Activated CD8-positive, alpha-beta T cell treated with anti-CD3 and anti-CD28 coated beads for 36 hours (primary cell): ENCODE results near the gene SPOP. TPM values are rescaled to one million over a fixed set of nuclear protein-coding genes. Genes with fewer than 3 reads are reported as not detected.
"Not testable (repeated sequence)": the region's sequence is repeated elsewhere in the genome, so short reads cannot be mapped to it uniquely, and the experiment has no call there.

Experiments used
- ATAC-seq: fragments of 200-7000 bp; cut with Tn5 transposase; one replicate; pipeline ENCODE4 v1.10.0; 2021; ENCODE audit warnings: mild to moderate bottlenecking, moderate library complexity
- CTCF ChIA-PET: fragments of 350-600 bp; sonication (Branson Sonifier 250); formaldehyde crosslinking; loops from one replicate; lab custom pipeline; 2021; ENCODE audit warnings: antibody characterized with exemption; lab: Charles Lee
- POLR2A ChIA-PET: fragments of 350-600 bp; sonication (Branson Sonifier 250); formaldehyde crosslinking; loops from one replicate; lab custom pipeline; 2021; ENCODE audit warnings: antibody characterized with exemption; lab: Charles Lee
- DNase-seq: peaks from one replicate; pipeline ENCODE4 v3.0.0-alpha.2; 2020
- H3K27ac Mint-ChIP-seq: one replicate; pipeline ENCODE4 v1.8.0; 2021; ENCODE audit warnings: mild to moderate bottlenecking, mixed read lengths
- H3K27me3 Mint-ChIP-seq: one replicate; pipeline ENCODE4 v1.8.0; 2021; ENCODE audit warnings: mixed read lengths
- H3K36me3 Mint-ChIP-seq: one replicate; pipeline ENCODE4 v1.8.0; 2021; ENCODE audit warnings: low read depth, mixed read lengths
- H3K4me1 Mint-ChIP-seq: one replicate; pipeline ENCODE4 v1.8.0; 2021; ENCODE audit warnings: low read depth, mixed read lengths
- H3K4me3 Mint-ChIP-seq: one replicate; pipeline ENCODE4 v1.8.0; 2021; ENCODE audit warnings: mild to moderate bottlenecking, moderate library complexity, mixed read lengths
- H3K9me3 Mint-ChIP-seq: one replicate; pipeline ENCODE4 v1.8.0; 2021; ENCODE audit warnings: mixed read lengths
- intact Hi-C: fragments of 100-400 bp; cut with micrococcal nuclease; formaldehyde crosslinking; loops from one replicate; pipeline ENCODE4 v1.10.0; 2022
- total RNA-seq, 2 experiments: library from RNA; stranded (reverse); gene quantifications; one replicate each; pipeline ENCODE4 v1.2.3, GENCODE V29; 2021
- TF ChIP-seq, protein P1 (sequence below): fragments of 200-600 bp; IDR thresholded peaks from one replicate; pipeline ENCODE4 v1.8.0; 2022; ENCODE audit warnings: antibody characterized with exemption, mild to moderate bottlenecking

The SPOP gene
- total RNA-seq, 2 experiments from 2014 or later: 61.6 to 63.5 TPM

DNA sequence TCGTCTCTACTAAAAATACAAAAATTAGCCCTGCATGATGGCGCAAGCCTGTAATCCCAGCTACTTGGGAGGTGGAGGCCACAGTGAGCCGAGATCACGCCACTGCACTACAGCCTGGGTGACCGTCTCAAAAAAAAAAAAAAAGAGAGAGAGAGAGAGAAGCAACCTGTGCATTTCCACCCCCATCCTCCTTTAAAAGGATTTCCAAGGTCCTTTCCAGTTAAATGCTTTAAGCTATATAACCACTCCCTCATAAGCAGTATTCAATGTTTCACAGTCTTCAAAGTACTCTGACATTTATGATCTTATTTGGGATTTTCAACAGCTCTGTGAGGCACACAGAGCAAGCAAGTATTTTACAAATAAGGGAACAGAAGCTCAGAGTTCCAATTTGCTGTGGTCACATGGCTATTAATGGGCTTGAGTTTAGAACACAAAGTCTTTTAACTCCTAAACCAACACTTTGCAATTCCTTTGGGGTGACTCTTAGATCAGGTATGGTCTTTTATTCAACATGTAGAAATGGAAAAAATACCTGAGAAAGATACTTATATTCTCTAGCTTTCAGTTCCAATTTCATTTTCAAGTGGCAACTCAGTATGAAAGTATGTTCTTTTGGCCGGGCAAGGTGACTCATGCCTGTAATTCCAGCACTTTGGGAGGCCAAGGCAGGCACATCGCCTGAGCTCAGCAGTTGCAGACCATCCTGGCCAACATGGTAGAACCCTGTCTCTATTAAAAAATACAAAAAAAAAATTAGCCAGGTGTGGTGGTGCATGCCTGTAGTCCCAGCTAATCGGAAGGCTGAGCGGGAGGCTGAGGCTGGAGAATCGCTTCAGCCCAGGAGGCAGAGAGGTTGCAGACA is 31.3 kb downstream of the SPOP start:
- POLR2A ChIA-PET: interaction anchor here (0.6 to 1.2 kb wide), 9 partner anchors 22 to 105 kb away, joined by 3 to 5 read pairs (median 3); partner anchors contain the start of gene SPOP
- ATAC-seq (peak; percentile 86), DNase-seq (peak; percentile 75)
- CTCF ChIA-PET: interaction anchor here (0.9 to 2.4 kb wide), 8 partner anchors 12 to 101 kb away, joined by 3 to 12 read pairs (median 4); no protein-coding TSS in a partner anchor
- intact Hi-C loops: no loop called here
- H3K36me3 Mint-ChIP-seq: peaks cover 7% of the 10 kb centered on the region
- peak overlapping the region; percentile 89 for H3K27ac Mint-ChIP-seq
- peak overlapping the region; percentile 53 for H3K4me3 Mint-ChIP-seq
- H3K27me3 Mint-ChIP-seq: no peaks in the 10 kb centered on the region
- TF ChIP-seq, protein P1, sequence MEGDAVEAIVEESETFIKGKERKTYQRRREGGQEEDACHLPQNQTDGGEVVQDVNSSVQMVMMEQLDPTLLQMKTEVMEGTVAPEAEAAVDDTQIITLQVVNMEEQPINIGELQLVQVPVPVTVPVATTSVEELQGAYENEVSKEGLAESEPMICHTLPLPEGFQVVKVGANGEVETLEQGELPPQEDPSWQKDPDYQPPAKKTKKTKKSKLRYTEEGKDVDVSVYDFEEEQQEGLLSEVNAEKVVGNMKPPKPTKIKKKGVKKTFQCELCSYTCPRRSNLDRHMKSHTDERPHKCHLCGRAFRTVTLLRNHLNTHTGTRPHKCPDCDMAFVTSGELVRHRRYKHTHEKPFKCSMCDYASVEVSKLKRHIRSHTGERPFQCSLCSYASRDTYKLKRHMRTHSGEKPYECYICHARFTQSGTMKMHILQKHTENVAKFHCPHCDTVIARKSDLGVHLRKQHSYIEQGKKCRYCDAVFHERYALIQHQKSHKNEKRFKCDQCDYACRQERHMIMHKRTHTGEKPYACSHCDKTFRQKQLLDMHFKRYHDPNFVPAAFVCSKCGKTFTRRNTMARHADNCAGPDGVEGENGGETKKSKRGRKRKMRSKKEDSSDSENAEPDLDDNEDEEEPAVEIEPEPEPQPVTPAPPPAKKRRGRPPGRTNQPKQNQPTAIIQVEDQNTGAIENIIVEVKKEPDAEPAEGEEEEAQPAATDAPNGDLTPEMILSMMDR: no peak
- H3K4me1 Mint-ChIP-seq: peaks cover 55% of the 10 kb centered on the region
- no peaks in the 10 kb centered on the region for H3K9me3 Mint-ChIP-seq

DNA sequence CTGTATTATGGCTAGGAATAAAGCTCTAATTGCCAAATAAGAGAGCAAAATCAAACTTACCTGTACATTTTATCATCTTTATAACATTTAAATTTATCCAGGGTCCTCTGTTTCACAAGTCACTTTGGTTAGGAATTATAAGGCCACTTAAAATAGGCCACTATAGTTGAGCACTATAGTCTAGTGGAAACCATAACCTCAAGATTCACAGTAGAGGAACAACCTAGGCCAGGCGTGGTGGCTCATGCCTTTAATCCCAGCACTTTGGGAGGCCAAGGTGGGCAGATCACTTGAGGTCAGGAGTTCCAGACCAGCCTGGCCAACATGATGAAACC is 31.9 kb downstream of the SPOP start:
- POLR2A ChIA-PET: interaction anchor here (0.6 to 1.2 kb wide), 4 partner anchors 28 to 104 kb away, joined by 3 to 5 read pairs (median 4); partner anchors contain the start of gene SPOP
- CTCF ChIA-PET: interaction anchor here (0.8 to 2.7 kb wide), 9 partner anchors 12 to 101 kb away, joined by 3 to 12 read pairs (median 4); no protein-coding TSS in a partner anchor
- intact Hi-C loops, DNase-seq, ATAC-seq, H3K9me3 Mint-ChIP-seq, H3K27me3 Mint-ChIP-seq, H3K4me3 Mint-ChIP-seq, H3K36me3 Mint-ChIP-seq: not testable (repeated sequence)
- H3K4me1 Mint-ChIP-seq: peaks cover 53% of the 10 kb centered on the region
- peak overlapping the region; percentile 89 for H3K27ac Mint-ChIP-seq

DNA sequence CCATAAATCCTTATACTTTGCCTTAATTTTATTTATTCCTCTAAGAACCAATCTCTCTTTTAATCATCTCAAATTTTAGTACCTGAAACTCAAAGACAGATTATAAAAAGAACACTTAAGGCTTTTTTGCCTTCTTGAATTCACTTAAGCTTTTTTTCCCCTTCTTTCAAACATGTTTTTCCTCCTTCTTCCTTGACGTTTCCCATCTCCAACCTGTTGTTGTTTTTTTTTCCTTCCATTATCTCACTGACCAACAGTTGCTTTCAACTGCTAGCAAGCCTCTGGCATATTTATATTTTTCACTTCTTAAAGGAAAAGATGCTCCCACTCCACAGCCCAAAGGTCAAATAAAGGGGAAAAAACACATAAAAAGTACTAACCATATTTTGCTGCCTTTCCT is 32.2 kb downstream of the SPOP start:
- CTCF ChIA-PET: interaction anchor here (0.8 to 2.7 kb wide), 7 partner anchors 11 to 102 kb away, joined by 3 to 12 read pairs (median 5); no protein-coding TSS in a partner anchor
- H3K27me3 Mint-ChIP-seq: no peaks in the 10 kb centered on the region
- TF ChIP-seq, protein P1: no peak
- POLR2A ChIA-PET: interaction anchor here (0.7 to 1.2 kb wide), 4 partner anchors 29 to 362 kb away, joined by 3 to 5 read pairs (median 4); partner anchors contain the start of gene SPOP
- no peaks in the 10 kb centered on the region for H3K9me3 Mint-ChIP-seq
- ATAC-seq (no peak), DNase-seq (no peak)
- H3K4me1 Mint-ChIP-seq: peaks cover 52% of the 10 kb centered on the region
- no peak overlapping the region for H3K4me3 Mint-ChIP-seq
- peaks cover 8% of the 10 kb centered on the region for H3K36me3 Mint-ChIP-seq
- intact Hi-C loops: no loop called here
- peak overlapping the region; percentile 89 for H3K27ac Mint-ChIP-seq

DNA sequence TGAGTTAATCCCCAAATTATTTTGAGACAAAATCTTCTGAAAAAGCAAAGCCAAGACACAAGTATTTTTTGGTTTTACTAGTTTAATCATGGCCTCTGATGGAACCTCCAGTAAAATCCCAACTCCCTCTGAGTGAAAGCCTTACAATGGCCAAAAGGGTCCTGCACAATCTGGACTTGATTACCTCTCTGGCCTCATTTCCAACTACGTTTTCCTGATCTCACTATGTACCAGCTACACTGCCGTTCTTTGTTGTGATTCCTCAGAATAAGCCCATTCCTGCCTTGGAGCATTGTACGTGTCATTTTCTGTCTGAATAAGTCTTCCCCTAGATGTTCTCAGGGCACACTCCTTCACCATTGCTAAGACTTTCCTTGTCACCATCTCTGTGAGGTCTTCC is 37.3 kb downstream of the SPOP start:
- no peaks in the 10 kb centered on the region for H3K27me3 Mint-ChIP-seq
- intact Hi-C loops: no loop called here
- ChIA-PET CTCF (interaction anchor here (0.6 to 1.0 kb wide), 2 partner anchors 56 to 64 kb away, joined by 3 read pairs; no protein-coding TSS in a partner anchor), POLR2A (no interaction called here)
- H3K36me3 Mint-ChIP-seq: peaks cover 22% of the 10 kb centered on the region
- TF ChIP-seq, protein P1: no peak
- no peaks in the 10 kb centered on the region for H3K9me3 Mint-ChIP-seq
- H3K4me3 Mint-ChIP-seq: no peak overlapping the region
- ATAC-seq (no peak), DNase-seq (no peak)
- H3K27ac Mint-ChIP-seq: no peak overlapping the region
- peaks cover 49% of the 10 kb centered on the region for H3K4me1 Mint-ChIP-seq

DNA sequence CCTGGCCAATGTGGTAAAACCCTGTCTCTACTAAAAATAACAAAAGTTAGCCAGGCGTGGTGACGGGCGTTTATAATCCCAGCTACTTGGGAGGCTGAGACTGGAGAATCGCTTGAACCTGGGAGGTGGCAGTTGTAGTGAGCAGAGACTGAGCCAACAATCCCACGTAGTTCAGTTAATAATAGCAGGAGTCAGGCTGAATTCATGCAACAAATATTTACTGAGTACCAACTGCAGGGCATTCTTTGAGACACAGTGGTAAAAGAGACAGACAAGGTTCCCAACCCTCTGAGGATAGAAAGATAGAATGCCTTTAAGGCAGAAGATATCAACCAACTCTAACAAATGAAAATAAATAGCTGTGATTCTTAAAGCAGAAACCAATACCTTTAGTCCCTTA is 39.1 kb downstream of the SPOP start:
- H3K4me1 Mint-ChIP-seq: peaks cover 46% of the 10 kb centered on the region
- intact Hi-C loops: no loop called here
- TF ChIP-seq, protein P1: no peak
- peaks cover 24% of the 10 kb centered on the region for H3K36me3 Mint-ChIP-seq
- DNase-seq (no peak), ATAC-seq (no peak)
- CTCF ChIA-PET: interaction anchor here (0.9 kb wide), 1 partner anchor 82 kb away, joined by 3 read pairs; no protein-coding TSS in a partner anchor
- H3K4me3 Mint-ChIP-seq: no peak overlapping the region
- POLR2A ChIA-PET: interaction anchor here (0.6 to 1.5 kb wide), 2 partner anchors 11 to 40 kb away, joined by 4 to 5 read pairs; no protein-coding TSS in a partner anchor
- no peak overlapping the region for H3K27ac Mint-ChIP-seq
- H3K27me3 Mint-ChIP-seq: no peaks in the 10 kb centered on the region
- no peaks in the 10 kb centered on the region for H3K9me3 Mint-ChIP-seq
